ENCODE data around the gene POLR2A.

GRCh38 chr17:7530023-7530900 is 46.1 kb downstream of the POLR2A start:
- TF ChIP-seq CTCF (conservative IDR thresholded peaks at IDR 0.05; ENCODE audit: low read length) (no peak), EZH2phosphoT487 (IDR thresholded peaks at IDR 0.05; ENCODE audit: borderline replicate concordance, low read depth, low read length) (no peak)
